ENCODE data around the gene NCSTN. TPM values are rescaled to one million over a fixed set of nuclear protein-coding genes. Genes with fewer than 3 reads are reported as not detected.

NCSTN gene
- total RNA-seq, 1 experiment from 2014 or later = 58.0 TPM

DNA sequence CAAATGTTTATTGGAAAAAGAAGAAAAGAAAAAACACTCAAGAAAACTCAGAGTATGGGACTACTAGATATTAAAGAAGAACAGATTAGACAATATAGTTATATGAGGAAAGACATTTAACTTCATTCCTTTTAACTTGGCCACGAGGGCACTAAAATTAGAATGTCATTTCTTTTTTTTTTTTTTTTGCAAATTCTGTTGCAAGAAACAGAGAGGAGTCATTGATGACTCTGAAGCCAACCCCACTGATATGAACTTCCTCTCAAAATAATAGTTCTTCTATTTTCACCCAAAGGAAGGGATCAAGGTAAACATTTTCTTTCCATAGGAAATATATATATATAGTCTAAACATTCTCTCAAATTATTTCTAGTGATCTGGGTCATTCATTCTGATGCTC lies 33.6 kb upstream of the NCSTN start:
- intact Hi-C loops (cut with micrococcal nuclease; ENCODE audit: unreplicated experiment) = no loop called here
- H3K27ac ChIP-seq (ENCODE audit: low read depth, low read length, poor library complexity, severe bottlenecking) = no peak overlapping the region
- DNase-seq (ENCODE audit: low spot score) = no peak
- ChIA-PET POLR2A (ENCODE audit: low non-redundant PET) (interaction anchor here (0.5 kb wide), 1 partner anchor 555 kb away, joined by 6 read pairs; no protein-coding TSS in a partner anchor), CTCF (no interaction called here)
- no TSS peak for BruUV-seq (replicated peaks)
- H3K4me1 ChIP-seq (ENCODE audit: insufficient read depth, low read length, poor library complexity, severe bottlenecking) = no peaks in the 10 kb centered on the region
- no peaks in the 10 kb centered on the region for H3K9me3 ChIP-seq (ENCODE audit: low read depth, low read length, poor library complexity, severe bottlenecking)
- no peak overlapping the region for H3K4me3 ChIP-seq (ENCODE audit: low read depth, low read length, poor library complexity, severe bottlenecking)
- peaks cover 91% of the 10 kb centered on the region for H3K36me3 ChIP-seq (ENCODE audit: insufficient read depth, low read length, poor library complexity, severe bottlenecking)
- no peak for TF ChIP-seq EZH2 (IDR thresholded peaks at IDR 0.05; ENCODE audit: borderline replicate concordance, low read depth, low read length, poor library complexity, severe bottlenecking)
- TF ChIP-seq, protein P1, sequence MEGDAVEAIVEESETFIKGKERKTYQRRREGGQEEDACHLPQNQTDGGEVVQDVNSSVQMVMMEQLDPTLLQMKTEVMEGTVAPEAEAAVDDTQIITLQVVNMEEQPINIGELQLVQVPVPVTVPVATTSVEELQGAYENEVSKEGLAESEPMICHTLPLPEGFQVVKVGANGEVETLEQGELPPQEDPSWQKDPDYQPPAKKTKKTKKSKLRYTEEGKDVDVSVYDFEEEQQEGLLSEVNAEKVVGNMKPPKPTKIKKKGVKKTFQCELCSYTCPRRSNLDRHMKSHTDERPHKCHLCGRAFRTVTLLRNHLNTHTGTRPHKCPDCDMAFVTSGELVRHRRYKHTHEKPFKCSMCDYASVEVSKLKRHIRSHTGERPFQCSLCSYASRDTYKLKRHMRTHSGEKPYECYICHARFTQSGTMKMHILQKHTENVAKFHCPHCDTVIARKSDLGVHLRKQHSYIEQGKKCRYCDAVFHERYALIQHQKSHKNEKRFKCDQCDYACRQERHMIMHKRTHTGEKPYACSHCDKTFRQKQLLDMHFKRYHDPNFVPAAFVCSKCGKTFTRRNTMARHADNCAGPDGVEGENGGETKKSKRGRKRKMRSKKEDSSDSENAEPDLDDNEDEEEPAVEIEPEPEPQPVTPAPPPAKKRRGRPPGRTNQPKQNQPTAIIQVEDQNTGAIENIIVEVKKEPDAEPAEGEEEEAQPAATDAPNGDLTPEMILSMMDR (conservative IDR thresholded peaks at IDR 0.05; ENCODE audit: low read depth, low read length) = no peak
- no peaks in the 10 kb centered on the region for H3K27me3 ChIP-seq (replicated peaks; ENCODE audit: insufficient read depth, low read depth, low read length, poor library complexity)

GRCh38 chr1:160315359-160315758 lies 27.8 kb upstream of the NCSTN start:
- TF ChIP-seq EZH2 (IDR thresholded peaks at IDR 0.05; ENCODE audit: borderline replicate concordance, low read depth, low read length, poor library complexity, severe bottlenecking) = no peak
- Histone ChIP-seq H3K36me3 (ENCODE audit: insufficient read depth, low read length, poor library complexity, severe bottlenecking) (peaks cover 76% of the 10 kb centered on the region), H3K9me3 (ENCODE audit: low read depth, low read length, poor library complexity, severe bottlenecking) (no peaks in the 10 kb centered on the region), H3K27ac (ENCODE audit: low read depth, low read length, poor library complexity, severe bottlenecking) (no peak overlapping the region), H3K4me3 (ENCODE audit: low read depth, low read length, poor library complexity, severe bottlenecking) (no peak overlapping the region), H3K4me1 (ENCODE audit: insufficient read depth, low read length, poor library complexity, severe bottlenecking) (no peaks in the 10 kb centered on the region), H3K27me3 (replicated peaks; ENCODE audit: insufficient read depth, low read depth, low read length, poor library complexity) (no peaks in the 10 kb centered on the region)
- intact Hi-C loops (cut with micrococcal nuclease; ENCODE audit: unreplicated experiment) = no loop called here
- no peak for DNase-seq (ENCODE audit: low spot score)
- BruUV-seq (replicated peaks) = no TSS peak
- ChIA-PET CTCF (no interaction called here), POLR2A (ENCODE audit: low non-redundant PET) (no interaction called here)

GRCh38 chr1:160322831-160323230 lies 20.4 kb upstream of the NCSTN start:
- no peak overlapping the region for H3K27ac ChIP-seq (ENCODE audit: low read depth, low read length, poor library complexity, severe bottlenecking)
- H3K27me3 ChIP-seq (replicated peaks; ENCODE audit: insufficient read depth, low read depth, low read length, poor library complexity) = no peaks in the 10 kb centered on the region
- peaks cover 68% of the 10 kb centered on the region for H3K36me3 ChIP-seq (ENCODE audit: insufficient read depth, low read length, poor library complexity, severe bottlenecking)
- TF ChIP-seq EZH2 (IDR thresholded peaks at IDR 0.05; ENCODE audit: borderline replicate concordance, low read depth, low read length, poor library complexity, severe bottlenecking) = no peak
- TF ChIP-seq, protein P1 (conservative IDR thresholded peaks at IDR 0.05; ENCODE audit: low read depth, low read length) = no peak
- intact Hi-C loops (cut with micrococcal nuclease; ENCODE audit: unreplicated experiment) = no loop called here
- no peak for DNase-seq (ENCODE audit: low spot score)
- BruUV-seq (replicated peaks) = no TSS peak
- H3K9me3 ChIP-seq (ENCODE audit: low read depth, low read length, poor library complexity, severe bottlenecking) = no peaks in the 10 kb centered on the region
- no peaks in the 10 kb centered on the region for H3K4me1 ChIP-seq (ENCODE audit: insufficient read depth, low read length, poor library complexity, severe bottlenecking)
- no peak overlapping the region for H3K4me3 ChIP-seq (ENCODE audit: low read depth, low read length, poor library complexity, severe bottlenecking)
- POLR2A ChIA-PET (ENCODE audit: low non-redundant PET) = no interaction called here
- CTCF ChIA-PET = no interaction called here

GRCh38 chr1:160325252-160325651 lies 17.9 kb upstream of the NCSTN start:
- POLR2A ChIA-PET (ENCODE audit: low non-redundant PET) = no interaction called here

More at GRCh38 chr1:160325252-160325651, 17.9 kb upstream of the NCSTN start:
- TF ChIP-seq, protein P1 (conservative IDR thresholded peaks at IDR 0.05; ENCODE audit: low read depth, low read length) = no peak
- TF ChIP-seq EZH2 (IDR thresholded peaks at IDR 0.05; ENCODE audit: borderline replicate concordance, low read depth, low read length, poor library complexity, severe bottlenecking) = no peak
- Histone ChIP-seq H3K27me3 (replicated peaks; ENCODE audit: insufficient read depth, low read depth, low read length, poor library complexity) (no peaks in the 10 kb centered on the region), H3K36me3 (ENCODE audit: insufficient read depth, low read length, poor library complexity, severe bottlenecking) (peaks cover 79% of the 10 kb centered on the region), H3K9me3 (ENCODE audit: low read depth, low read length, poor library complexity, severe bottlenecking) (no peaks in the 10 kb centered on the region), H3K27ac (ENCODE audit: low read depth, low read length, poor library complexity, severe bottlenecking) (no peak overlapping the region), H3K4me1 (ENCODE audit: insufficient read depth, low read length, poor library complexity, severe bottlenecking) (no peaks in the 10 kb centered on the region), H3K4me3 (ENCODE audit: low read depth, low read length, poor library complexity, severe bottlenecking) (no peak overlapping the region)
- CTCF ChIA-PET = no interaction called here
- no peak for DNase-seq (ENCODE audit: low spot score)
- intact Hi-C loops (cut with micrococcal nuclease; ENCODE audit: unreplicated experiment) = no loop called here
- BruUV-seq (replicated peaks) = no TSS peak
